ENCODE results near the gene MCRIP1. TPM values are rescaled to one million over a fixed set of nuclear protein-coding genes. Genes with fewer than 3 reads are reported as not detected.

The MCRIP1 gene
- total RNA-seq, 4 donors from 2014 or later = 49.6 to 78.5 (median 57.2) TPM

DNA sequence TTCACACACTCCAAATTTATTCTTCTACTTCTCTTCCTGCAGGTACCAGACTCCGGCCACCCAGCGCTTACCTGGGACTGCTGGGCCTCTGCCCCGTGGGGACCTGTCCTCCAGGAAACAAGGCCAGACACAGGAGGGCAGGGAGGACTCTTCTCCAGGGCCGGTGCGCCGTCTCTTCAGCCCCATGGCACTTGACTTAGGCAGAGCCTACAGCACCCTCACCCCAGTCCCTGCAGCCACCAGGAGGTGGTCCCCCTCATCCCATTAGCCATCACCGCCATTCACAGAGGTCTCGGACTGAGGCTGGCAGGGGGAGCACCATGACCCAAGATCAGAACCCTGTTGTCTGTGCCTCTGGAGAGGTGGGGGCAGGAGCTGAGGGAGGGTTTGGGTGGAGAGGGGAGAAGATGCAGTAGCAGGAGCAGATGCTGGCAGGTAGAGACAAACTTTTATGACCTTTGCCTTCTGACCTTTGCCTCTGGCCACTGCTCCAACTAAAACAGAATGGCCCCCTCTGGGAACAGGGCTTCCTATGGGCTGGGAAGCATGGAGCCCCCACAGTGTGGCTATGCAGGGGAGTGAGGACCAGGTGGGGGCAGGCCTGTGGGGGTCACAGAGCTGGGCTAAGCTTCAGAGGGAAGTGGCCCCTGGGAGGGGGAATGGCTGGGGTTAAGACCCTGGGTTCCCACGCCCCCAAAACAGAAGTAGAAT, 30.9 kb downstream of the MCRIP1 start:
- TF ChIP-seq CTCF (IDR thresholded peaks at IDR 0.05) = no peak
- no peak for DNase-seq (ENCODE audit: low spot score)
- ATAC-seq (ENCODE audit: low FRiP score) = no peak

GRCh38 chr17:81801327-81801726, 31.8 kb downstream of the MCRIP1 start:
- no peak for TF ChIP-seq CTCF (IDR thresholded peaks at IDR 0.05)
- ATAC-seq (ENCODE audit: low FRiP score) (no peak), DNase-seq (ENCODE audit: low spot score) (no peak)

DNA sequence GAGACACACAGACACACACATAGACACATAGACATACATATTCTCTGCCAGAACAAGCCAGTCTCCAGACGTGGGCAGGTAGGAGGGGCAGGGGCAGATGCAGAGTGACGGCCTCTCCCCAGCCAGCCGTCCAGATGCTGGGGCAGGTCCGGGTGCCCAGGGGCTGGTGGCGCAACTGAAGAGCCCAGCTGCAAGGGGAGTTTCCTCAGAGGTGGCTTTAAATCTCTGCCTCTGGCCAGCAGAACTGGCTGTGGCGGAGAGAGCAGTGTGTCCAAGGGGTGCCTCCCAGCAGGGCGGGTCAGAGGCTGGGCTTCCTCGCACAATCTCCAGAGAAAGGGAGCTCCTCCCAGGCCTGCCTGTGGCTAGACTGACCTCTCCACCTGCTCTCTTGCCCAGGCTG, 38.6 kb downstream of the MCRIP1 start:
- no peak for DNase-seq (ENCODE audit: low spot score)
- no peak for TF ChIP-seq CTCF (IDR thresholded peaks at IDR 0.05)
- peak; percentile 41 for ATAC-seq (ENCODE audit: low FRiP score)

GRCh38 chr17:81794074-81794476, 39.0 kb downstream of the MCRIP1 start:
- DNase-seq (ENCODE audit: low spot score) (no peak), ATAC-seq (ENCODE audit: low FRiP score) (no peak)
- no peak for TF ChIP-seq CTCF (IDR thresholded peaks at IDR 0.05)

- no peak for ATAC-seq (ENCODE audit: low FRiP score)
- DNase-seq (ENCODE audit: low spot score) = no peak
- no peak for TF ChIP-seq CTCF (IDR thresholded peaks at IDR 0.05)
Observed at GRCh38 chr17:81792675-81793615, 40.1 kb downstream of the MCRIP1 start.

Other genes starting within 250 kb of the MCRIP1 start
- 10 to 100 TPM; 58.9 to 87.7 (median 70.8) TPM for gene NPLOC4, start 196.2 kb downstream of the MCRIP1 start, total RNA-seq
- 1 to 10 TPM in 1 of 4 donors, under 1 TPM in 2, not detected in 1; 0.47 to 1.0 (median 0.48) TPM for gene TSPAN10, start 196.1 kb downstream of the MCRIP1 start, total RNA-seq
- gene PDE6G, start 176.7 kb downstream of the MCRIP1 start, total RNA-seq = 1 to 10 TPM in 1 of 4 donors, not detected in 3; 2.9 TPM
- 10 to 100 TPM; 18.4 to 26.5 (median 21.6) TPM for gene OXLD1, start 166.7 kb downstream of the MCRIP1 start, total RNA-seq
- 10 to 100 TPM in 1 of 4 donors, 1 to 10 TPM in 3; 6.8 to 15.6 (median 9.4) TPM for gene CCDC137, start 166.6 kb downstream of the MCRIP1 start, total RNA-seq
- 10 to 100 TPM; 18.8 to 28.8 (median 26.9) TPM for gene ARL16, start 149.5 kb downstream of the MCRIP1 start, total RNA-seq
- 100 to 1,000 TPM in 1 of 4 donors, 10 to 100 TPM in 3; 54.0 to 117 (median 66.9) TPM for gene HGS, start 149.3 kb downstream of the MCRIP1 start, total RNA-seq
- gene MRPL12, start 129.9 kb downstream of the MCRIP1 start, total RNA-seq = 10 to 100 TPM; 31.4 to 55.8 (median 49.2) TPM
- gene SLC25A10, start 121.0 kb downstream of the MCRIP1 start, total RNA-seq = 10 to 100 TPM; 11.4 to 22.4 (median 14.0) TPM
- gene GCGR, start 29.1 kb downstream of the MCRIP1 start, total RNA-seq = not detected
- gene PPP1R27, start 1.8 kb upstream of the MCRIP1 start, total RNA-seq = under 1 TPM in 1 of 4 donors, not detected in 3; 0.65 TPM
- gene P4HB, start 27.2 kb upstream of the MCRIP1 start, total RNA-seq = 100 to 1,000 TPM; 366 to 725 (median 608) TPM
- 100 to 1,000 TPM; 125 to 250 (median 161) TPM for gene ARHGDIA, start 38.0 kb upstream of the MCRIP1 start, total RNA-seq
- gene ALYREF, start 58.3 kb upstream of the MCRIP1 start, total RNA-seq = 10 to 100 TPM; 31.5 to 80.7 (median 41.6) TPM
- 100 to 1,000 TPM in 3 of 4 donors, 10 to 100 TPM in 1; 82.3 to 152 (median 114) TPM for gene ANAPC11, start 58.4 kb upstream of the MCRIP1 start, total RNA-seq
- 1 to 10 TPM in 1 of 4 donors, not detected in 3; 1.4 TPM for gene NPB, start 68.9 kb upstream of the MCRIP1 start, total RNA-seq
- 10 to 100 TPM; 36.5 to 64.7 (median 45.5) TPM for gene PCYT2, start 78.1 kb upstream of the MCRIP1 start, total RNA-seq
- gene SIRT7, start 84.9 kb upstream of the MCRIP1 start, total RNA-seq = 10 to 100 TPM; 15.4 to 25.7 (median 20.2) TPM
- 10 to 100 TPM; 22.2 to 31.5 (median 25.6) TPM for gene MAFG, start 94.4 kb upstream of the MCRIP1 start, total RNA-seq
- 10 to 100 TPM in 2 of 4 donors, 1 to 10 TPM in 2; 4.8 to 13.9 (median 10.8) TPM for gene PYCR1, start 104.0 kb upstream of the MCRIP1 start, total RNA-seq
- not detected for gene MYADML2, start 113.9 kb upstream of the MCRIP1 start, total RNA-seq
- gene NOTUM, start 127.9 kb upstream of the MCRIP1 start, total RNA-seq = not detected
- gene ASPSCR1, start 144.3 kb upstream of the MCRIP1 start, total RNA-seq = 10 to 100 TPM; 12.6 to 24.3 (median 15.1) TPM
- 10 to 100 TPM; 41.1 to 77.2 (median 59.8) TPM for gene CENPX, start 189.6 kb upstream of the MCRIP1 start, total RNA-seq
- 10 to 100 TPM in 1 of 4 donors, 1 to 10 TPM in 3; 4.7 to 12.3 (median 5.6) TPM for gene LRRC45, start 190.0 kb upstream of the MCRIP1 start, total RNA-seq
- gene RAC3, start 198.4 kb upstream of the MCRIP1 start, total RNA-seq = 10 to 100 TPM in 3 of 4 donors, 1 to 10 TPM in 1; 7.9 to 25.1 (median 12.0) TPM
- 100 to 1,000 TPM; 190 to 327 (median 225) TPM for gene DCXR, start 204.4 kb upstream of the MCRIP1 start, total RNA-seq
- 10 to 100 TPM; 20.2 to 51.3 (median 32.0) TPM for gene RFNG, start 218.5 kb upstream of the MCRIP1 start, total RNA-seq
- 10 to 100 TPM; 67.3 to 86.8 (median 81.4) TPM for gene GPS1, start 218.6 kb upstream of the MCRIP1 start, total RNA-seq
- 10 to 100 TPM; 58.1 to 90.3 (median 85.7) TPM for gene DUS1L, start 232.5 kb upstream of the MCRIP1 start, total RNA-seq

Data from omental fat pad (tissue), 4 donors.